HUES6 (cell line): ENCODE results near the gene FOXJ3.

Experiments used
- H3K27ac ChIP-seq: 2 replicates; pipeline ENCODE4 v1.7.0; 2013; ENCODE audit warnings: low read depth, mild to moderate bottlenecking, low read length, inconsistent platforms
- H3K27me3 ChIP-seq: 2 replicates; pipeline ENCODE4 v1.6.1; 2013; ENCODE audit warnings: low read length; ENCODE audit not compliant: control insufficient read depth, insufficient read depth
- H3K36me3 ChIP-seq: 2 replicates; pipeline ENCODE4 v1.6.1; 2013; ENCODE audit warnings: low read length; ENCODE audit not compliant: control insufficient read depth, insufficient read depth
- H3K4me1 ChIP-seq: 2 replicates; pipeline ENCODE4 v1.6.1; 2013; ENCODE audit warnings: low read length; ENCODE audit not compliant: control insufficient read depth, insufficient read depth
- H3K4me3 ChIP-seq: 2 replicates; pipeline ENCODE4 v1.5.1; 2013; ENCODE audit warnings: low read depth, low read length
- H3K9ac ChIP-seq: one replicate; pipeline ENCODE4 v1.6.1; 2013; ENCODE audit warnings: mild to moderate bottlenecking, low read length
- H3K9me3 ChIP-seq: 2 replicates; pipeline ENCODE4 v1.6.1; 2013; ENCODE audit warnings: low read depth, low read length; ENCODE audit not compliant: control insufficient read depth, insufficient read depth

FOXJ3 gene

DNA sequence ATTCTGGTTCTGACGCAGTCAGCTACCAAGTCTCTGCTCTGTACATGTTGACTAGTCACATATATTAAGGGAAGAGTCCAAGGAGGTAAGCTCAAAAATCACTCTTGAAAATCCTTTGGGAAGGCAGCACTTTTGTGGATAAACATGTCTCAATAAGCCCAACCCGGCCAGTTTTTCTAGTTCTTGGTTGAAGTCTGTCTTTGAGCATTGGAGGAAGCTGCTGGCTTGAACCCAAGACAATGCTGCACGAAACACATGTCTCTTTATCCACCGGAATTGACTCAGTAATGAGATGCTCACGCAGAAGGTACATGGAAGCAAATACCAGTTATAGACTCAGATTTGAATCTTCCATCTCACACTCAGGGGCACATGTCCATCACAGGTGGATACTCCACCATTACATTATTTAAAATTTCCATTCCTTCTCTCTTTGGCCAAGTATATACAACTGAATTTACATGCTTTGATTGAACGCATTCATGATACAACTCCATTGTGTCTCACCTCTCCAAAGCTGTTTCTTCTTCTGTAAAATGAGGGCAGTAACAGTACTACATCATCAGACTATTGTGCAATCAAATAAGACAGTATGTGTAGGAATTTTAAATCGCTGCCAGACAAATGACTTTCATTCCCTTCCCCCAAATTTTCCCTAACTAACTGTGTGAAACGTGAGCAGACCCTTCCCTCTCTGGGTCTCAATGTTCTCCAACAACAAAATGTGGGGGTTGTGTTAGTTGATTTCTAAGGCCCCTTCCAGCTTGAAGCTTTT is 160.9 kb downstream of the FOXJ3 start:
- Histone ChIP-seq H3K27ac (no peak overlapping the region), H3K9ac (no peak overlapping the region), H3K27me3 (no peaks in the 10 kb centered on the region), H3K4me1 (peaks cover 4% of the 10 kb centered on the region; the same call in 1 of the 2 replicates), H3K9me3 (no peaks in the 10 kb centered on the region), H3K36me3 (no peaks in the 10 kb centered on the region), H3K4me3 (no peak overlapping the region)

DNA sequence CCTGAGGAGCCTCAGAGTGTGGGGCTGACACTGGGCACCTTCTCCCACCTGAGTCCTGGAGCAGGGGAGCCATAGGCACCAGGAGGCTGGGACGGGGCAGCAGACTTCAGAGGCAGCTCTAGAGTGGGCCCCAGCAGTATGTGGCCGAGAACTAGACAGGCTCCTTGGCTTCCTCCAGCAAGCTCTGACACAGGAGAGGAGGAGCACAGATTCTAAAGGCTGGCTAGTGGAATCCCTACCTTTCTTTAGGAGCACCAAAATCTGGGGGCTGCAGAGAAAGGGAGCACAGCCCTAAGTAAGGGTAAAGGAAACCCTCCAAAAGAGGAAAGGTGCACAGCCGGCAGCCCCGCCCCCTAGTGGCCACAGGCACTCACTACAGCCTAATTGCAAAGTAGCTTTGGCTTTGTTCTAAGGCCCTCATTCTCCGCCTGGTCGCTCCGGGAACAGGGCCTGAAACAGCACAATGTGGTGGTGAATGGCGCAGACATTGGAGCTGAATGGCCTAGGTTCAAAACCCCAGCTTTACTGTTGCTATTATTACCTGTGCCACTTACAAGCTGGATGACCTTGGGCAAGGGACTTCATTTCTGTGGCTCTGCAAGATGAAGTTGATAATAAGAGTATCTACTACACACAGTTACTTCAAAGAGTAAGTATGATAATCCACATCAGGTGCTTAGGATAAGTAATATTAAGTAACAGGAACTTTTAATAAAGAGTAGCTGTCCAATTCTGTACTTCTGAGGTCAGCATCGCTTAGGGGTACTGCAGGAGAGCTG is 161.7 kb downstream of the FOXJ3 start:
- H3K4me1 ChIP-seq: peaks cover 6% of the 10 kb centered on the region; the same call in 1 of the 2 replicates
- no peak overlapping the region for H3K27ac ChIP-seq
- H3K4me3 ChIP-seq: no peak overlapping the region
- H3K36me3 ChIP-seq: no peaks in the 10 kb centered on the region
- H3K9ac ChIP-seq: no peak overlapping the region
- no peaks in the 10 kb centered on the region for H3K27me3 ChIP-seq
- H3K9me3 ChIP-seq: no peaks in the 10 kb centered on the region

DNA sequence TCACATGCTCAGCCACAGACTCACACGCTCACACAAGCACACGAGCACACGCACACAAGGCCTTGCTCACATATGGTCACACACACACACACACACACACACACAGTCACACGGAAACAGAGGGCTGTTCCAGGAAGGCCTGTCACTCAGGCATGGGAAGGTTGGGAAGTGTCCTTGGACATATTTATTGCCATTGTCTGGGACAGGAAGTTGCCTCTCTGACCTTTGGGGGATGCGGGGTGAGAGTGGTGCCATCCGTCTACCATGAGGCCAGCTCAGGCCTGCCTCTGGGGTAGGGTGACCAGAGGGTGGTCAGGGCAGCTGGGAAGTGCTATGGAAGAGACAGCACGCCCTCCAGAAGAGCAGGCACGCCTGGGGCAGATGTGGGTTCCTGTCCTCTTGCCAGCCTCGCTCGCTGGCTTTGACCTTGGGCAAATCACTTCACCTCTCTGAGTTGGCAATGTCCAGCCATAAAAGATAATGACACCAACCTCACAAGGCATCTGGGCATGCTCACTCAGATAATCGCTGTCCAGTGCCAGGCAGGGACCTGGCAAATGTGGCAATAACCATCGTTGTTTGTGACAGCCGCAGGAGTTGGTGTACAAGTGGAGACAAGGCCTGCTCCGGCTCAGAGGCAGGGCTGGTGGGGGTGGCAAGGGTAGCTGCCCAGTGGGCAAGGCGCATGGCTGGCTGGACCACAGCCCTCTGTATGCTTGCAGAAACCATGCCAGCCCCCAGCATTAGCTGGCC is 162.5 kb downstream of the FOXJ3 start:
- Histone ChIP-seq H3K9ac (no peak overlapping the region), H3K4me3 (no peak overlapping the region), H3K27me3 (no peaks in the 10 kb centered on the region), H3K27ac (no peak overlapping the region), H3K36me3 (no peaks in the 10 kb centered on the region), H3K9me3 (no peaks in the 10 kb centered on the region), H3K4me1 (peaks cover 13% of the 10 kb centered on the region; the same call in 1 of the 2 replicates)

DNA sequence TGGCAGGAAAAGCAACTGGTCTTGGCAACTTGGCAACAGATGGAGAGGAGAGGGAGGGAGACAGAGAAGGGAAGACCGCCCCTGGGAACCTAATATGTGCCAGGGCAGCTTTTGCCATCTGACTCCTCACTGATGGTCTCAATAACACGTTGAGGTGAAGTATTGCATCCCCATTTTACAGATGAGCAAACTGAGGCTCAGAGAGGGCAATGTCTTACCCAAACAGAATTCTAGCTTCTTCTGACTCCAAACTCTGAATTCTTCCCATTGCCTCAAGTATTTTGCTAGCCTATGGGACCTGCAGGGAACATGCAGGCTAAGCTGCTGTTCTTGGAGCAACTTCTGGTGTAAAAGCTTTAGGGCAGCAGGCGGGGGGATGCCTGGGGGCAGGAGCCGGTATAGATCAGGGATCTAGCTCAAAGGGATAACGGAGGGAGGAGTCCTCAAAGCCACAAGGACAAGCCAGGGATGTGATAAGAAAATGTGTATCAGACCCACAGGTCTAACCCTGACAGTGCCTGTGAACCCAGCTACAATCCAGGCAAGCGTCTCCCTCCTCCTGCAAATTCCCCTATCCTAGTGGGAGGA is 163.3 kb downstream of the FOXJ3 start:
- Histone ChIP-seq H3K9me3 (no peaks in the 10 kb centered on the region), H3K27ac (no peak overlapping the region), H3K4me3 (no peak overlapping the region), H3K9ac (no peak overlapping the region), H3K36me3 (no peaks in the 10 kb centered on the region), H3K4me1 (peaks cover 13% of the 10 kb centered on the region; the same call in 1 of the 2 replicates), H3K27me3 (no peaks in the 10 kb centered on the region)

DNA sequence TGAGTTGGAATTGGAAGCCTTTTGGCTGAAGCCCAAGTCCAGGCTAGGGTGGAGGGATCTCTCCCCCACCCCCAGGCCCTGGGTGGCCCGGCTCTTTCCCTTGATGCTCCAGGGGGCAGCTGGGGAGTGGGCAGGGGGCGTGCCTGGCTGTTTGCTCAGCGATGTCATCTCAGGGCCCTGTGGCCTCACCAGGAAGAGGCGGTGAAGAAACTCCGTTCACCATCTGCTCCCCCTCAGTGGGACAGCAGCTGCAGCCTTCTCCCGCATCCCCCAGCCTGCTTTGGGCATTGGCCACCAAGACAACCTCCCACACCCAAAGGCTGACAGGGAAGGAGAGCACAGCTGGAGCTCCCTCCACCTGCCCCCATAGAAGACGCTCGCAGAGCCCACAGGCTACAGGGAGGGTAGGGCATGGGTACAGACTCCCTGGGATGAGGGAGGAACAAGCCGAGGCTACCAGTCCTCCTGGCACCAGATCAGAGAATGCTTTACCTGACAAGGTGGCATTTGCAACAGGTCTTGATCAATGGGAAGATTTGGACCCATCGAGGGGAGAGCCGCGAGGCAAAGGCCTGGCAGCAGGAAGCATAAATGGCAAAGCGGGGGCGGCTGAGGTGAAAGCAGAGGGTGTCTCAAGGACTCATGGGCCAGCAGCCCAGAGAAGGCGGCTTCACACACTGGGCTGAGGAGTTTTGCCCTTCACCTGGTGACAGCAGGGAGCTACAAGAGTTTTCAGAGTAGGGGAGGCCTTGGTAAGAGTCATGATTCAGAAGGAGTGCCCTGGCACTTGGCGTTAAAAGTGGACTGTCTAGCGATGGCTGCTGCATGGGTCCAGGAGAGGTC is 164.0 kb downstream of the FOXJ3 start:
- H3K4me3 ChIP-seq: no peak overlapping the region
- no peaks in the 10 kb centered on the region for H3K27me3 ChIP-seq
- peaks cover 16% of the 10 kb centered on the region; the same call in 1 of the 2 replicates for H3K4me1 ChIP-seq
- H3K27ac ChIP-seq: no peak overlapping the region
- no peak overlapping the region for H3K9ac ChIP-seq
- no peaks in the 10 kb centered on the region for H3K36me3 ChIP-seq
- no peaks in the 10 kb centered on the region for H3K9me3 ChIP-seq

DNA sequence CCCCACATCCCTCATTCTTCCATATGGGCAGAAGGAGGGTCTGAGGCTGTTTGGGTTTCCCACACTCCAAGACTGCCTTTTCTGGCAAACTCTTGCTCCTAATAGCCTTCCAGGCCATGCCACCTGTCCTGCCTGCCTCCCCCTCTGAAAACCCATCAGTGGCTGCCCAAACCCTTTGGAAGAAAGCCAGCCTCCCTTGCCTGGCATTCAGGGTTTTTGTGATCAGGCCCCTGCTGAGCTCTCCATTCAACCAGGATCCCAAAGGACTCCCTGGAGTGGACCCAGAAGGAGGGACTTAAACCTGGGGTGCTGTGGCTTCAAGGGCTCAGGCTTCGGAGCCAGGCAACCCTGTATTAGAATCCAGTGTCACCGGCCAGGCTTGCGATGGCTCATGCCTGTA is 166.3 kb downstream of the FOXJ3 start:
- Histone ChIP-seq H3K9me3 (no peaks in the 10 kb centered on the region), H3K4me1 (peaks cover 25% of the 10 kb centered on the region), H3K27me3 (no peaks in the 10 kb centered on the region), H3K9ac (no peak overlapping the region), H3K27ac (no peak overlapping the region), H3K36me3 (no peaks in the 10 kb centered on the region), H3K4me3 (no peak overlapping the region)

DNA sequence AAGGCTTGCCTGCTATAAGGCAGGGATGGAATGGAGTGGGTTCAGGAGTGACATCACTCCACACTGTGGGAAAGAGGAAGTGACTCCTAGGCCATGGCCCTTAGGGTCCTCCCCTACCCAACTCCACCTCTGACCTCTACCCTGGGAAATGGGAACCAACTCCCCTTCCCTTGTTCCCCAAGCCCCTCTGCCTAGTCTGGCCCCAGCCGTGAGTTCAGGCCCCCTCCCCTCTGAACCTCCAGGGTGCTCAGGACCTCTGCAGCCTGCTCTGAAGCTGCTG is 166.7 kb downstream of the FOXJ3 start:
- no peaks in the 10 kb centered on the region for H3K27me3 ChIP-seq
- H3K4me1 ChIP-seq: peaks cover 25% of the 10 kb centered on the region
- no peak overlapping the region for H3K27ac ChIP-seq
- no peak overlapping the region for H3K9ac ChIP-seq
- no peaks in the 10 kb centered on the region for H3K9me3 ChIP-seq
- no peak overlapping the region for H3K4me3 ChIP-seq
- no peaks in the 10 kb centered on the region for H3K36me3 ChIP-seq

DNA sequence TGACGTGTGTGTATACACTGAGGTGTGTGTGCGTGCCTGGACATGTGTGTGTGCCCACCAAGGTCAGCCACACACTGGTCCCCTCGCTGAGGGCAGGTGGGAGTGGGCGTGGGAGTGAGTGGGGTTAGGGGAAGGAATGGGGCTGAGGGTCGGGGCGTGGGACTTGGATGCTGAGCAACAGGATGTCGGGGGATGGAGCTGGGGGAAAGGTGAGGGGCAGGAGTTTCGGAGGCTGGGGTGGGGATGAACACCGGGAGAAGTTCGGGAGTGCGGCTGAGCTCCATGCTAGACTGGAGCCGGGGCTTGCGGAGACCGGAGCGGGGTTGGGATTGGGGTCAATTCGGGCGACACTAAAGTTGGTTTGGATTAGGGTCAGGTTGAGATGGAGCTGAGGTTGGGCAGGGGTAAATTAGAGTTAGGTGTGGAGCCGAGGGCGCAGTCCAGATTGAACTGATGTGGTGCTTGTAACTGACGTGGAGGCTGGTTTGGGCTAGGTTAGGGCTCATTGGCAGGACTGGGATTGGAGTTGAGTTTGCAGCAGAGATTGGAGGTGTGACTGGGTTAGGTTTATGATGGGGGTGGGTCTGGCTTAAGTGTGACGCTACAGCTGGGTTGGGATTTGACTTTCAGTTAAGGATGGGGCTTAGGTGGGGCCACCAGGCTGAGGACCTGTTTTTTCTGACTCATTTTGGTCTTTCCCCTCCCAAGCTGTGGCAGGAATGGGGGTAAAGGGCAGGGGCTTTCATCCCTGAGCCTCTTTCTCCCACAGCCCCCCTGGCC is 167.2 kb downstream of the FOXJ3 start:
- H3K4me3 ChIP-seq: peak overlapping the region; percentile 16; the same call in 1 of the 2 replicates
- H3K9ac ChIP-seq: no peak overlapping the region
- no peak overlapping the region for H3K27ac ChIP-seq
- H3K9me3 ChIP-seq: no peaks in the 10 kb centered on the region
- peaks cover 25% of the 10 kb centered on the region for H3K4me1 ChIP-seq
- no peaks in the 10 kb centered on the region for H3K36me3 ChIP-seq
- no peaks in the 10 kb centered on the region for H3K27me3 ChIP-seq

DNA sequence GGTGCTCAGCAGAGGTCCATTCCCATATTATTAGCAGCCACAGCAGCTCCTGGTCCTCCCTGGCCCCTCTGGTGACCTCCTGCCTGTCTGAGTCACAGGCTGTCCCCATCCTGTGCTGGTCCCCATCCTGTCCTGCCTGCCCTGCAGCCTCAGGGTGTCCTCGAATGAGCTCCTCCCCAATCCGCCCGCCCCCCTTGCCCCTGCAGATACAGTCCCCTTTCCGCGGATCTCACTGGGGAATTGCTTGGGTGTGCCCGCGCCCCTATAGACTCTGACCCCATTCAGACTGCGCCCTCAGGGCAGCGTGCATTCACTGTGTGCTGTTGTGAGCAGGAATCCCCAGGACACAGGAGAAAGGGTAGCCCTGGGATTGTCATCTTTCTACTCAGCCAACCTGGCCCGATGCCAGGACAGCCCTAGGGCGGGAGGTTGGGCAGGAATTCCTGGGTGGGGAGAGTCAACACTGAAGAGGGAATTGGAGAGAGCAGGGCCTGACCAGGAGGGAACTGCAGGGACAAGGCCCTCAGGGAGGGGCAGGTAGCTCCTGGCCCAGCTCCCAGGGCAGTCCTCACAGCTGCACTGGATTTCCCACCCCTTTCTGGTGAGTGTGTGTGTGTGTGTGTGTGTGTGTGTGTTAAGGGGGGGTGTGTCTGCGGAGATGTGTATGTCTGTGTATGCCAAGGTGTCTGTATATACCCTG is 169.4 kb downstream of the FOXJ3 start:
- peak overlapping the region; percentile 26; the same call in 1 of the 2 replicates for H3K4me3 ChIP-seq
- H3K4me1 ChIP-seq: peaks cover 21% of the 10 kb centered on the region
- no peak overlapping the region for H3K9ac ChIP-seq
- no peak overlapping the region for H3K27ac ChIP-seq
- H3K27me3 ChIP-seq: no peaks in the 10 kb centered on the region
- H3K36me3 ChIP-seq: no peaks in the 10 kb centered on the region
- no peaks in the 10 kb centered on the region for H3K9me3 ChIP-seq
